HCT116 (cell line): Measurements from ENCODE around the gene ACOT7. TPM values are rescaled to one million over a fixed set of nuclear protein-coding genes. Genes with fewer than 3 reads are reported as not detected.

Source experiments
- ATAC-seq: fragments of 200-7000 bp; cut with Tn5 transposase; 2 replicates; pipeline ENCODE4 v1.9.1; 2020; ENCODE audit warnings: mild to moderate bottlenecking, moderate library complexity
- BruUV-seq: library from RNA; stranded (reverse); fragments of 400-500 nt; replicated peaks from 2 replicates; lab custom pipeline; 2021; lab: Mats Ljungman, UMichigan
- CTCF ChIA-PET: fragments of 300-600 bp; sonication (Branson Sonifier 250); formaldehyde crosslinking; loops from one replicate; lab custom pipeline; 2021; ENCODE audit warnings: antibody characterized with exemption; lab: Charles Lee
- POLR2A ChIA-PET: fragments of 300-600, 350-600 bp; sonication (Branson Sonifier 250); formaldehyde crosslinking; loops from one replicate; lab custom pipeline; 2021; ENCODE audit warnings: antibody characterized with exemption; lab: Charles Lee
- RAD21 ChIA-PET, 2 experiments: fragments of 300-600 bp; sonication (Branson Sonifier 250); formaldehyde crosslinking; loops; one replicate each; lab custom pipeline; 2023; ENCODE audit warnings: low total read pairs in 2 of 2; ENCODE audit not compliant: uncharacterized antibody in 2 of 2, unreplicated experiment in 2 of 2, low non-redundant PET in 1 of 2; lab: Charles Lee
- DNase-seq: peaks from one replicate; pipeline ENCODE4 v3.0.0-alpha.2; 2010; ENCODE audit warnings: low read depth, low spot score
- H2AFZ ChIP-seq: fragments of 200-600 bp; shearing (Covaris generic), sonication (generic); 2 replicates; pipeline ENCODE4 v1.6.1; 2017; ENCODE audit warnings: low read depth, mixed run types, mixed read lengths, antibody characterized with exemption, low read length; ENCODE audit not compliant: poor library complexity, severe bottlenecking
- H3K27ac ChIP-seq: 2 replicates; pipeline ENCODE4 v1.5.1; 2012; ENCODE audit warnings: low read depth, low read length
- H3K27me3 ChIP-seq: fragments of 200-600 bp; sonication (generic); 2 replicates; pipeline ENCODE4 v1.6.1; 2016; ENCODE audit warnings: mixed run types, low read length, mixed read lengths; ENCODE audit not compliant: insufficient read depth
- H3K36me3 ChIP-seq, 2 experiments: fragments of 200-500 bp in 1 of 2; fragments of 200-600 bp in 1 of 2; sonication (Bioruptor generic) in 1 of 2; sonication (generic) in 1 of 2; 2 replicates each; pipeline versions ENCODE4 v1.5.1 to v1.6.1; 2014 to 2016; ENCODE audit warnings: low read length in 2 of 2, inconsistent platforms in 1 of 2, mixed read lengths in 1 of 2, mixed run types in 1 of 2; ENCODE audit not compliant: insufficient read depth in 2 of 2, control insufficient read depth in 1 of 2
- H3K4me1 ChIP-seq, 2 experiments: fragments of 200-600 bp in 1 of 2; sonication (generic) in 1 of 2; 2 replicates each; pipeline versions ENCODE4 v1.5.1 to v1.6.1; 2012 to 2017; ENCODE audit warnings: low read length in 2 of 2, inconsistent platforms in 1 of 2, mild to moderate bottlenecking in 1 of 2, mixed read lengths in 1 of 2, mixed run types in 1 of 2, moderate library complexity in 1 of 2; ENCODE audit not compliant: insufficient read depth in 2 of 2, control insufficient read depth in 1 of 2
- H3K4me2 ChIP-seq: fragments of 200-600 bp; sonication (generic); 2 replicates; pipeline ENCODE4 v1.6.1; 2017; ENCODE audit warnings: mixed run types, low read length, mixed read lengths
- H3K4me3 ChIP-seq, 2 experiments: fragments of 200-600 bp in 1 of 2; sonication (generic) in 1 of 2; replicated peaks in 1 of 2; 2 replicates each; pipeline ENCODE4 v1.5.1; 2011 to 2016; ENCODE audit warnings: low read length in 2 of 2, control low read depth in 1 of 2, low read depth in 1 of 2, mild to moderate bottlenecking in 1 of 2, mixed read lengths in 1 of 2, mixed run types in 1 of 2
- H3K79me2 ChIP-seq: fragments of 200-600 bp; sonication (generic); 2 replicates; pipeline ENCODE4 v1.6.1; 2017; ENCODE audit warnings: mild to moderate bottlenecking, mixed run types, low read length, moderate library complexity, mixed read lengths; ENCODE audit not compliant: insufficient read depth
- H3K9ac ChIP-seq: fragments of 200-600 bp; sonication (generic); 2 replicates; pipeline ENCODE4 v1.6.1; 2016; ENCODE audit warnings: low read length, mixed read lengths
- H3K9me2 ChIP-seq: fragments of 200-600 bp; sonication (generic), shearing (Covaris generic); 2 replicates; pipeline ENCODE4 v1.6.1; 2017; ENCODE audit warnings: mixed run types, mild to moderate bottlenecking, moderate library complexity; ENCODE audit not compliant: insufficient read depth
- H3K9me3 ChIP-seq, 2 experiments: fragments of 200-500 bp in 1 of 2; fragments of 200-600 bp in 1 of 2; sonication (Bioruptor generic) in 1 of 2; sonication (generic) in 1 of 2; 2 replicates each; pipeline ENCODE4 v1.6.1; 2014 to 2017; ENCODE audit warnings: low read length in 2 of 2, mixed read lengths in 2 of 2, inconsistent platforms in 1 of 2, low read depth in 1 of 2, mild to moderate bottlenecking in 1 of 2, mixed run types in 1 of 2, moderate library complexity in 1 of 2; ENCODE audit not compliant: control insufficient read depth in 1 of 2, insufficient read depth in 1 of 2
- H4K20me1 ChIP-seq: fragments of 200-600 bp; sonication (generic), shearing (Covaris generic); 2 replicates; pipeline ENCODE4 v1.6.1; 2017; ENCODE audit warnings: mixed run types, mild to moderate bottlenecking, moderate library complexity; ENCODE audit not compliant: insufficient read depth
- CBX3 ChIP-seq: IDR thresholded peaks from 2 replicates; pipeline ENCODE4 v1.6.1; 2012; ENCODE audit warnings: low read depth
- CEBPB ChIP-seq: IDR thresholded peaks from 2 replicates; pipeline ENCODE4 v1.6.1; 2012; ENCODE audit warnings: low read depth
- EGR1 ChIP-seq: IDR thresholded peaks from 2 replicates; pipeline ENCODE4 v1.6.1; 2012; ENCODE audit warnings: low read depth
- EZH2 ChIP-seq: fragments of 200-600 bp; sonication (generic); IDR thresholded peaks from 2 replicates; pipeline ENCODE4 v1.6.1; 2017; ENCODE audit warnings: antibody characterized with exemption, mixed run types
- EZH2phosphoT487 ChIP-seq: fragments of 200-600 bp; IDR thresholded peaks from 2 replicates; pipeline ENCODE4 v1.6.1; 2018; ENCODE audit warnings: antibody characterized with exemption, borderline replicate concordance
- JUND ChIP-seq: IDR thresholded peaks from 2 replicates; pipeline ENCODE4 v1.6.1; 2012
- MAX ChIP-seq: IDR thresholded peaks from 2 replicates; pipeline ENCODE4 v1.6.1; 2012
- POLR2A ChIP-seq: IDR thresholded peaks from 2 replicates; pipeline ENCODE4 v1.7.0; 2011; ENCODE audit warnings: borderline replicate concordance; ENCODE audit not compliant: insufficient read depth, insufficient read length; ENCODE audit errors: extremely low read depth
- POLR2AphosphoS5 ChIP-seq: IDR thresholded peaks from 2 replicates; pipeline ENCODE4 v1.6.1; 2011; ENCODE audit warnings: mild to moderate bottlenecking, low read depth, low read length, moderate library complexity
- RAD21 ChIP-seq: IDR thresholded peaks from 2 replicates; pipeline ENCODE4 v1.6.1; 2012; ENCODE audit warnings: low read depth, mild to moderate bottlenecking
- REST ChIP-seq: IDR thresholded peaks from 2 replicates; pipeline ENCODE4 v1.6.1; 2012; ENCODE audit warnings: low read depth
- SIN3A ChIP-seq: IDR thresholded peaks from 2 replicates; pipeline ENCODE4 v1.6.1; 2012; ENCODE audit warnings: low read depth
- TCF7L2 ChIP-seq: IDR thresholded peaks from 2 replicates; pipeline ENCODE4 v1.7.0; 2011; ENCODE audit warnings: borderline replicate concordance, inconsistent platforms; ENCODE audit not compliant: insufficient read depth, insufficient read length; ENCODE audit errors: extremely low read depth
- YY1 ChIP-seq: IDR thresholded peaks from 2 replicates; pipeline ENCODE4 v1.6.1; 2011; ENCODE audit warnings: low read length, low read depth, moderate library complexity, mild to moderate bottlenecking; ENCODE audit not compliant: insufficient replicate concordance; ENCODE audit errors: extremely low read depth
- ZBTB33 ChIP-seq: IDR thresholded peaks from 2 replicates; pipeline ENCODE4 v1.6.1; 2011; ENCODE audit warnings: mild to moderate bottlenecking, low read length, moderate library complexity; ENCODE audit not compliant: insufficient replicate concordance; ENCODE audit errors: extremely low read depth
- ZFX ChIP-seq: fragments of 450-650 bp; IDR thresholded peaks from 2 replicates; pipeline ENCODE4 v1.6.1; 2017
- intact Hi-C: fragments of 100-400 bp; cut with micrococcal nuclease; formaldehyde crosslinking; loops from 2 replicates; pipeline ENCODE4 v1.10.0; 2022
- total RNA-seq: library from RNA; stranded (reverse); gene quantifications from one replicate; pipeline ENCODE4 v1.2.1, GENCODE V29; 2021; ENCODE audit not compliant: unreplicated experiment

ACOT7 gene
- total RNA-seq, 1 experiment from 2014 or later: 162 TPM

- no peak for DNase-seq
- no peaks in the 10 kb centered on the region for H4K20me1 ChIP-seq
- H2AFZ ChIP-seq: no peak overlapping the region
- POLR2A ChIA-PET: no interaction called here
- CTCF ChIA-PET: no interaction called here
- peaks cover 11 to 26% of the 10 kb centered on the region in 2 experiments; a peak in 2 of 4 replicates for H3K4me1 ChIP-seq
- H3K79me2 ChIP-seq: no peaks in the 10 kb centered on the region
- no peaks in the 10 kb centered on the region for H3K36me3 ChIP-seq
- TF ChIP-seq TCF7L2 (no peak), SIN3A (no peak), JUND (no peak), EZH2 (no peak)
- no peak overlapping the region for H3K27ac ChIP-seq
- RAD21 ChIA-PET: no interaction called here
- intact Hi-C loops: no loop called here
- H3K9me3 ChIP-seq: no peaks in the 10 kb centered on the region
- no peak overlapping the region for H3K9ac ChIP-seq
- H3K4me3 ChIP-seq: no peak overlapping the region
- no TSS peak for BruUV-seq
- no peaks in the 10 kb centered on the region for H3K9me2 ChIP-seq
- no peak for ATAC-seq
- no peak overlapping the region for H3K4me2 ChIP-seq
- no peaks in the 10 kb centered on the region for H3K27me3 ChIP-seq
Measured at GRCh38 chr1:6257541-6258069, 136.0 kb downstream of the ACOT7 start.

- H3K36me3 ChIP-seq: no peaks in the 10 kb centered on the region
- no peak overlapping the region for H3K9ac ChIP-seq
- H3K9me3 ChIP-seq: no peaks in the 10 kb centered on the region
- BruUV-seq: no TSS peak
- H2AFZ ChIP-seq: no peak overlapping the region
- no peak overlapping the region for H3K4me3 ChIP-seq
- H3K79me2 ChIP-seq: no peaks in the 10 kb centered on the region
- POLR2A ChIA-PET: no interaction called here
- no peak overlapping the region for H3K4me2 ChIP-seq
- RAD21 ChIA-PET: no interaction called here
- H4K20me1 ChIP-seq: no peaks in the 10 kb centered on the region
- H3K27me3 ChIP-seq: no peaks in the 10 kb centered on the region
- no peak overlapping the region for H3K27ac ChIP-seq
- no peak for DNase-seq
- H3K4me1 ChIP-seq: peaks cover 11 to 22% of the 10 kb centered on the region in 2 experiments; a peak in 2 of 4 replicates
- no peak for ATAC-seq
- CTCF ChIA-PET: no interaction called here
- intact Hi-C loops: no loop called here
- no peaks in the 10 kb centered on the region for H3K9me2 ChIP-seq
- TF ChIP-seq JUND (no peak), CEBPB (no peak), SIN3A (no peak), ZFX (no peak), POLR2AphosphoS5 (no peak), RAD21 (no peak), EZH2 (no peak), EZH2phosphoT487 (no peak), MAX (no peak), EGR1 (no peak), POLR2A (no peak), CBX3 (no peak), YY1 (no peak), ZBTB33 (no peak), REST (no peak)
Measured at GRCh38 chr1:6256645-6257044, 136.9 kb downstream of the ACOT7 start.
